Measurements from ENCODE around the gene IARS2. TPM values are rescaled to one million over a fixed set of nuclear protein-coding genes. Genes with fewer than 3 reads are reported as not detected.
"Not testable (repeated sequence)": the region's sequence is repeated elsewhere in the genome, so short reads cannot be mapped to it uniquely, and the experiment has no call there.

Gene IARS2
- total RNA-seq, 1 donor from 2014 or later = 35.4 TPM

DNA sequence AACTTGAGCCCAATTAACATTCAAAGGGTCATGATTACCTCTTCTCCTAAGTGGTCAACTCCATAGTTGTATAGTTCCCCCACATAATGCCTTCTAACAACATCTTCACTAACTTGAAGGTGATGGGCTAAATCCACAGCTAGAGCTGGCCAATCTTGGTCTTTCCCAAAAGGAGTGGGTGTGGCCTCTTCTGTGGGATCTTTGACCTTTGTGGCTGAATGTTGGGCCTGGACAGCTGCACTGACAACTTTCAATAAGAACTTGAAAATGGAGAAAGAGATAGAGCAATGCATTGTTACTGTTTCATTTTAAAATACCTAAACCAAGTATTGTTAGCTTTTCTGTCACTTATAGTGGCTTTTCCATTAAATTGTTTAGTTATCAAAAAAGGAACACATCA lies 59.2 kb downstream of the IARS2 start:
- Mint-ChIP-seq H3K27ac (ENCODE audit: unreplicated experiment) (no peak overlapping the region), H3K4me1 (ENCODE audit: low read depth, unreplicated experiment) (no peaks in the 10 kb centered on the region), H3K36me3 (ENCODE audit: unreplicated experiment) (no peaks in the 10 kb centered on the region), H3K9me3 (ENCODE audit: unreplicated experiment) (peaks cover 1% of the 10 kb centered on the region), H3K27me3 (ENCODE audit: unreplicated experiment) (no peaks in the 10 kb centered on the region), H3K4me3 (ENCODE audit: unreplicated experiment) (no peak overlapping the region)
- no peak for DNase-seq
- TF ChIP-seq, protein P1, sequence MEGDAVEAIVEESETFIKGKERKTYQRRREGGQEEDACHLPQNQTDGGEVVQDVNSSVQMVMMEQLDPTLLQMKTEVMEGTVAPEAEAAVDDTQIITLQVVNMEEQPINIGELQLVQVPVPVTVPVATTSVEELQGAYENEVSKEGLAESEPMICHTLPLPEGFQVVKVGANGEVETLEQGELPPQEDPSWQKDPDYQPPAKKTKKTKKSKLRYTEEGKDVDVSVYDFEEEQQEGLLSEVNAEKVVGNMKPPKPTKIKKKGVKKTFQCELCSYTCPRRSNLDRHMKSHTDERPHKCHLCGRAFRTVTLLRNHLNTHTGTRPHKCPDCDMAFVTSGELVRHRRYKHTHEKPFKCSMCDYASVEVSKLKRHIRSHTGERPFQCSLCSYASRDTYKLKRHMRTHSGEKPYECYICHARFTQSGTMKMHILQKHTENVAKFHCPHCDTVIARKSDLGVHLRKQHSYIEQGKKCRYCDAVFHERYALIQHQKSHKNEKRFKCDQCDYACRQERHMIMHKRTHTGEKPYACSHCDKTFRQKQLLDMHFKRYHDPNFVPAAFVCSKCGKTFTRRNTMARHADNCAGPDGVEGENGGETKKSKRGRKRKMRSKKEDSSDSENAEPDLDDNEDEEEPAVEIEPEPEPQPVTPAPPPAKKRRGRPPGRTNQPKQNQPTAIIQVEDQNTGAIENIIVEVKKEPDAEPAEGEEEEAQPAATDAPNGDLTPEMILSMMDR (IDR thresholded peaks at IDR 0.05; ENCODE audit: partially characterized antibody, unreplicated experiment) = no peak

DNA sequence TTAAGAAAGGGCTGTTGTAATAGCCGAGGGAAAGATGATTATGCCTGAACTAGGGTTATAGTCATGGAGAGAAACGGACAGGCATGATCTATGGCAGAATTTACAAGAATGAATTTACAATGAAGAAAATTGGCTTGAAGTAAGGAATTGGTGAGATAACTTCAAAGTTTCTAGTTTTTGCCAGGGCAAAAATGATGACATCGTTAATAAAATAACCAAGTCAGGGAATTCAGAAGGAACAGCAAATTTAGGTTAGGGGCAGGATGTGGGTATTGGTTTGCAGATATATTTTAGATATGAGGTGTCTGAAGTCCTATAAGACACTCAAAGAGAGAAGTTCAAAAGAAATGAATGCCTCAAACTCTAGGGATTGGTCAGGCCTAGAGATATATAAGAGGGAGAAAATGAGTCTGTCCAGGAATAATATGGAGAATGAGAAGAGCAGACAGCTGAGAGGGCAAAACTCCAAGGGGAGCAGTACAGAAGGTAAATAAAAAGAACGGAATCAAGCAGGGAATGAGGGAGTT lies 62.8 kb downstream of the IARS2 start:
- H3K27ac Mint-ChIP-seq (ENCODE audit: unreplicated experiment) = no peak overlapping the region
- H3K4me1 Mint-ChIP-seq (ENCODE audit: low read depth, unreplicated experiment) = no peaks in the 10 kb centered on the region
- no peaks in the 10 kb centered on the region for H3K27me3 Mint-ChIP-seq (ENCODE audit: unreplicated experiment)
- no peak for DNase-seq
- H3K36me3 Mint-ChIP-seq (ENCODE audit: unreplicated experiment) = no peaks in the 10 kb centered on the region
- peaks cover 3% of the 10 kb centered on the region for H3K9me3 Mint-ChIP-seq (ENCODE audit: unreplicated experiment)
- TF ChIP-seq, protein P1 (IDR thresholded peaks at IDR 0.05; ENCODE audit: partially characterized antibody, unreplicated experiment) = no peak
- no peak overlapping the region for H3K4me3 Mint-ChIP-seq (ENCODE audit: unreplicated experiment)

DNA sequence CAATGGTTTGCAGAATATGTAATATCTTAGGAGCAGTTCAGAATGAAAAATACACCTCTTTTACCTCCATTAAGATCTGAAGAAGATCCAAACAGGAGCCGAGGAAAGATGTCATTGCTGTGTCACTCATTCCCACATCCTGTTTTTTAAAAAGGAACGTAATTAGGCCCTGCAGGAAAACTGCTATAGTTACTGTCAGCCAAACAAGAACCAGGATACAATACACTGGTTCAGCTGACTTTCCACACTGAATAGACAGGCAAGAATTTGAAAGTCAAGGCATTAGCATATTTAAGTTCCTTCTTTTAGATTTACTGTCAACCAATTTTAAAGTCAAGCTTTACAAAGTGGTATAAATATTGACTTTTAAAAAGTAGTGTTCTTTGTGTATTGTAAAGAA lies 63.8 kb downstream of the IARS2 start:
- H3K27ac Mint-ChIP-seq (ENCODE audit: unreplicated experiment) = no peak overlapping the region
- no peaks in the 10 kb centered on the region for H3K36me3 Mint-ChIP-seq (ENCODE audit: unreplicated experiment)
- H3K9me3 Mint-ChIP-seq (ENCODE audit: unreplicated experiment) = peaks cover 3% of the 10 kb centered on the region
- no peaks in the 10 kb centered on the region for H3K4me1 Mint-ChIP-seq (ENCODE audit: low read depth, unreplicated experiment)
- TF ChIP-seq, protein P1 (IDR thresholded peaks at IDR 0.05; ENCODE audit: partially characterized antibody, unreplicated experiment) = no peak
- no peaks in the 10 kb centered on the region for H3K27me3 Mint-ChIP-seq (ENCODE audit: unreplicated experiment)
- no peak for DNase-seq
- H3K4me3 Mint-ChIP-seq (ENCODE audit: unreplicated experiment) = no peak overlapping the region

DNA sequence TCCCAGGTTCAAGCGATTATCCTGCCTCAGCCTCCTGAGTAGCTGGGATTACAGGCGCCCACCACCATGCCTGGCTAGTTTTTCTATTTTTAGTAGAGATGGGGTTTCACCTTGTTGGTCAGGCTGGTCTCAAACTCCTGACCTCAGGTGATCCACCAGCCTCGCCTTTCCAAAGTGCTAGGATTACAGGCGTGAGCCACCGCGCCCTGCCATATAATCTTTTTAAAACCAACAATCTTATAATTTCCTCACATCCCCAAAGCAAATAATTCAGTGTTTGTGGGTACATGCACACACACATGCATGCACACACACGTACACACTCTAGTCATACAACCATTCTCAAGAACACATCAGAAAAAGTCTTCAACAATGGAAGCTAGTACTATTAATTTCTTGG lies 64.6 kb downstream of the IARS2 start:
- H3K27ac Mint-ChIP-seq (ENCODE audit: unreplicated experiment); H3K27me3 Mint-ChIP-seq (ENCODE audit: unreplicated experiment); H3K4me1 Mint-ChIP-seq (ENCODE audit: low read depth, unreplicated experiment); H3K36me3 Mint-ChIP-seq (ENCODE audit: unreplicated experiment); H3K9me3 Mint-ChIP-seq (ENCODE audit: unreplicated experiment); H3K4me3 Mint-ChIP-seq (ENCODE audit: unreplicated experiment); DNase-seq: not testable (repeated sequence)

DNA sequence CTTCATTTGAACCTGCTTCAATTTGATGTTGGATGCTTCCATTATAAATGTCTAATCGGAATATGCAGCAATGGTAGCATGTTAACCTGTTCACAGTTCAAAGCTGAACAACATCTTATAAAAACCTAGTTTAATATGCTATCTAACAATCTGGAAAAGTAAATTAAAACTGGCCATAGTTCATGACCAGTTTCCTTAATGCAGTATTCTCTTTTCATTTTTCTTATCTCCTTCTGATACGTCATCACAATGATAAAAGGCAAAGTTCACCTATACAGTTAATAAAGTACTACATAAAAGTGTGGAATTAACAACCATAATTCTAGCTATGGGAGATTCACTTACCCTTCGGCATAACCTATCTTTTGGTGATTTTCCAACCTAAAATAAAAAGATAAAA lies 65.1 kb downstream of the IARS2 start:
- TF ChIP-seq, protein P1 (IDR thresholded peaks at IDR 0.05; ENCODE audit: partially characterized antibody, unreplicated experiment) = no peak
- no peak for DNase-seq
- H3K9me3 Mint-ChIP-seq (ENCODE audit: unreplicated experiment) = peaks cover 1% of the 10 kb centered on the region
- H3K4me3 Mint-ChIP-seq (ENCODE audit: unreplicated experiment) = no peak overlapping the region
- no peaks in the 10 kb centered on the region for H3K27me3 Mint-ChIP-seq (ENCODE audit: unreplicated experiment)
- no peaks in the 10 kb centered on the region for H3K36me3 Mint-ChIP-seq (ENCODE audit: unreplicated experiment)
- no peak overlapping the region for H3K27ac Mint-ChIP-seq (ENCODE audit: unreplicated experiment)
- H3K4me1 Mint-ChIP-seq (ENCODE audit: low read depth, unreplicated experiment) = peaks cover 3% of the 10 kb centered on the region

All from glutamatergic neuron (in vitro differentiated cells).